Duodenal mucosa (tissue), 2 donors: ENCODE measurements around the gene SLC22A7.

Experiments
- H3K27ac ChIP-seq: one replicate; pipeline ENCODE4 v1.7.0; 2013; ENCODE audit warnings: low read depth, low read length
- H3K27me3 ChIP-seq, 2 donors: one replicate each; pipeline ENCODE4 v1.7.0; 2013; ENCODE audit warnings: low read length in 2 of 2, control low read depth in 1 of 2; ENCODE audit not compliant: insufficient read depth in 2 of 2, control insufficient read depth in 1 of 2
- H3K36me3 ChIP-seq, 2 donors: one replicate each; pipeline ENCODE4 v1.7.0; 2013; ENCODE audit warnings: low read length in 2 of 2, control low read depth in 1 of 2; ENCODE audit not compliant: insufficient read depth in 2 of 2, control insufficient read depth in 1 of 2
- H3K4me1 ChIP-seq, 2 donors: one replicate each; pipeline ENCODE4 v1.7.0; 2013; ENCODE audit warnings: low read length in 2 of 2, control low read depth in 1 of 2; ENCODE audit not compliant: insufficient read depth in 2 of 2, control insufficient read depth in 1 of 2
- H3K4me3 ChIP-seq, 2 donors: one replicate each; pipeline ENCODE4 v1.7.0; 2013; ENCODE audit warnings: low read length in 2 of 2, low read depth in 1 of 2
- H3K9ac ChIP-seq, 2 donors: one replicate each; pipeline ENCODE4 v1.7.0; 2013; ENCODE audit warnings: low read length in 2 of 2, low read depth in 1 of 2
- H3K9me3 ChIP-seq, 2 donors: one replicate each; pipeline ENCODE4 v1.7.0; 2013; ENCODE audit warnings: low read length in 2 of 2, control low read depth in 1 of 2; ENCODE audit not compliant: control insufficient read depth in 1 of 2

The SLC22A7 gene

DNA sequence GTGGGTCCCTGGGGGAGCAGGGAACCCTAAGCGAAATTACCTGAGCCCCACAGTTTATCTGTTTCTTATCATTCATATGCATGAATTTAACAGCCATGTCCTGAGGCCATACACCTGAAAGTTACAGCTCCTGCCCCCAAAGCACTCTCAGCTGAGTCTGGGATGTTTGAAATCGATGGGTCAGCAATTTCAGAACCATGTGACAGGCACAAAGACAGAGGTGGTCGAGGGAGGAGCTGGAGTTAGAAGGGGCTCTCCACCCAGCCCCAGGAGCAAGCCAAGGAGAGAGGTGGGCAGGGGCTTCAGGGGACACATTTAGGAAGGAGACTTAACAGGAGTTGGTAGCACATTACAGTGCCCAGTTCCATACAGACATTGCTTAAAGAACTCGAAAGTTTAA, 39.9 kb upstream of the SLC22A7 start:
- H3K27me3 ChIP-seq = peaks cover 0 to 3% of the 10 kb centered on the region in 2 donors
- H3K4me3 ChIP-seq = no peak overlapping the region
- H3K9ac ChIP-seq = no peak overlapping the region
- H3K4me1 ChIP-seq = peaks cover 0 to 3% of the 10 kb centered on the region in 2 donors
- no peaks in the 10 kb centered on the region for H3K9me3 ChIP-seq
- no peak overlapping the region for H3K27ac ChIP-seq
- no peaks in the 10 kb centered on the region for H3K36me3 ChIP-seq

DNA sequence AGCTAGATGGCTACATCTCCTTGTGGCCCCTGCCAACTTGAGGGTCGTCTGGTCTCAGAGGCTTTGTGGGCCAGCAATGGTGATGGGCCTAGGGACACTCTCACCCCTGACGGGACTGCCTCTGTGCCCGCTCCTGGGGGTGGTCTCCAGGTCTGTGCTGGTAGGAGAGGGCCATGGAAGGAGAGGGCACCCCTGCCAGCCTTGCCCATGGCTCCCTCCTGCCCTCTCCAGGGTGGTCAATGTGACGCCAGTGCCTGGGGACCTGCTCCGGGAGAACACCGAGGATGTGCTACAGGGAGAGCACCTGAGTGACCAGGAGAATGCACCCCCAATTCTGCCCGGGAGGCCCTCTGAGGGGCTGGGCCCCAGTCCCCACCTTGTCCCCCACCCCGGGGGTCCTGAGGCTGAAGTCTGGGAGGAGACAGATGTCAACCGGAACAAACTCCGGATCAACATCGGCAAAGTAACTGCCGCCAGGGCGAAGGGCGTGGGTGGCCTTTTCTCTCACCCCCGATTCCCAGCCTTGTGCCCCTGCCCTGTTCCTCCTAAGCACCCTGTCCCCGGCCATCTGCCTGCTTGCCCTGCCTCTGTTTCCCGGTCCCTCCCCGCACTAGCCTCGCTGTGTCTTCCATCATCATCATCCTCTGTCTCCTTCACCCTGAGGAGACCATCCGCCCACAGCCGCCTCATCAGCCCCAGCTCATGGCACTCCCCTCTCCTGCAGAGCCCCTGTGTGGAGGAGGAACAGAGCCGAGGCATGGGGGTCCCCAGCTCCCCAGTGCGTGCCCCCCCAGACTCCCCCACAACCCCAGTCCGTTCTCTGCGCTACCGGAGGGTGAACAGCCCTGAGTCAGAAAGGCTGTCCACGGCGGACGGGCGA, 39.0 kb upstream of the SLC22A7 start:
- Histone ChIP-seq H3K9ac (no peak overlapping the region), H3K4me1 (peaks cover 3% of the 10 kb centered on the region in 2 donors), H3K27ac (no peak overlapping the region), H3K36me3 (no peaks in the 10 kb centered on the region), H3K4me3 (no peak overlapping the region), H3K27me3 (no peaks in the 10 kb centered on the region), H3K9me3 (no peaks in the 10 kb centered on the region)

DNA sequence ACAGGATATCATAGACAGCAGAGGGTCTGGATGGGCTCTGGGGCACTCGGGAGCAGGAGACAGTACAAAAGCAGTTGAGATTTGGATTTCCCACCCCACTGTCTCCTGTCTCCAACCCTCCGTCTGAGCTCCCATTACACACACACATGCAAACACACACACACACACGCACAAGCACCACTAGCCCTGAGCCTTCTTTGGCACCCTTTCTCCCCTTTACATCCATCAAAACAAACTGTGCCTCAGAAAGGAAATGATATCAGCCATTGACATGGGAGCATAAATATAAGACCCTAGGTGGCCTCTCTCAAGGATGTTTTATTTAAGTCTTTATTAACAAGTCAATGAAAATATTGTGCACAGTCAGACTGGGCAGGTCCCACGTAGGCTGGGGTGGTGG, 37.3 kb upstream of the SLC22A7 start:
- H3K9me3 ChIP-seq = no peaks in the 10 kb centered on the region
- H3K27ac ChIP-seq = no peak overlapping the region
- H3K4me3 ChIP-seq = no peak overlapping the region
- peaks cover 3% of the 10 kb centered on the region in 2 donors for H3K4me1 ChIP-seq
- no peak overlapping the region for H3K9ac ChIP-seq
- H3K27me3 ChIP-seq = no peaks in the 10 kb centered on the region
- H3K36me3 ChIP-seq = no peaks in the 10 kb centered on the region

DNA sequence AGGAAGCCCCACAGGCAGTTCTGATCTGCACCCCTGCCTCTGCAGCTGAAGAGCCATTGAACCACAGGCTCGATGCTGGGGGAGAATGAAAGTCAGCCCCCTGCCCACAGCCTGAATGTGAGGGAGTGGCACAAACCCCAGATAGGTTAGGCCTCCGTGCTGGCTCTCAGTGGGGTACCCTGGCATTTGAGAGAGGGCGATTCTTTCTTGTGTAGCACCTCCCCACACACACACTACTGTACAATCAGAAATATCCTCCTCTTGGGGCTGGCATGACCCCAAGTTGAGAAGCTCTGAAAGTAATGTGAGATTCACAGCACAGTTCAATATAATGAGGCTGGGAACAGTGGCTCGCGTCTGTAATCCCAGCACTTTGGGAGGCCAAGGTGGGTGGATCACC, 36.9 kb upstream of the SLC22A7 start:
- Histone ChIP-seq H3K27me3 (no peaks in the 10 kb centered on the region), H3K4me3 (no peak overlapping the region), H3K4me1 (peaks cover 3% of the 10 kb centered on the region in 2 donors), H3K9ac (no peak overlapping the region), H3K27ac (no peak overlapping the region), H3K36me3 (no peaks in the 10 kb centered on the region), H3K9me3 (no peaks in the 10 kb centered on the region)

DNA sequence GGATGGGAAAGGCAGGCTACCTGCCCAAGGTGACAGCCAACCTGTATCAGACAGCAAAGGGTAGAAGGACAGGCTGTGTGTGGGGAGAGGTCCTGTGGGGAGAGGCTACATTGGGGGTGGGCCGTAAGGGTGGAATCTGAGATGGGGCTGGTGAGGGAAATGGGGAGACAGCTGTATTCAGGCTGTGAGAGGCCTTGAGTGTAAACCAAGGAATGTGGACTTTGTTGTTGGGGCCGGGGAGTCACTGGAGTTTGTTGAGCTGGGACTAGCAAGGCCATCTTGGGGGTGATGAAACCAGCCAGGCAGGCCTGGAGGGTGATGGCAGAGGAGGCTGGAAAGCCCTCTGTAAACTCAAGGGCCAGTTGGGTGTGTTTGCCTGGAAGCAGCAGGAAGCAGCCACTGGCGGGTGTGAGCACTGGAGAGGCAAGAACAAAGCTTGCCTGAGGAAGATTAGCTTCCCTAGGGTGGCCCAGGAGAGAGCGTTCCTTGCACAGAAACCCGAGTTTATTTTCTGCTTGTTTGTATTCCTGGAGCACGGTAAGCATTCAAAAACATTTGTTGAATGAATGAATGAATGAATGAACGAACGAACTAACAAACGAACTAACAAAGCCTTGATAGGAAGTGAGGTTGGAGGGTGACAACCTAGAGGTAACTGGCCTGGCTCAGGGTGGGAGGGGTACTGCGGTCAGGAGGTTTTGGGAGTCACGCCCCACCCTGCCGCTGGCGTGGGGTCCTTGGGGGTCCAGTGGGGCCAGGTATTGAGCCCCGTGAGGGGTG, 35.9 kb upstream of the SLC22A7 start:
- Histone ChIP-seq H3K4me1 (peaks cover 5 to 7% of the 10 kb centered on the region in 2 donors), H3K36me3 (no peaks in the 10 kb centered on the region), H3K9me3 (no peaks in the 10 kb centered on the region), H3K27me3 (no peaks in the 10 kb centered on the region), H3K9ac (no peak overlapping the region), H3K27ac (no peak overlapping the region), H3K4me3 (no peak overlapping the region)

DNA sequence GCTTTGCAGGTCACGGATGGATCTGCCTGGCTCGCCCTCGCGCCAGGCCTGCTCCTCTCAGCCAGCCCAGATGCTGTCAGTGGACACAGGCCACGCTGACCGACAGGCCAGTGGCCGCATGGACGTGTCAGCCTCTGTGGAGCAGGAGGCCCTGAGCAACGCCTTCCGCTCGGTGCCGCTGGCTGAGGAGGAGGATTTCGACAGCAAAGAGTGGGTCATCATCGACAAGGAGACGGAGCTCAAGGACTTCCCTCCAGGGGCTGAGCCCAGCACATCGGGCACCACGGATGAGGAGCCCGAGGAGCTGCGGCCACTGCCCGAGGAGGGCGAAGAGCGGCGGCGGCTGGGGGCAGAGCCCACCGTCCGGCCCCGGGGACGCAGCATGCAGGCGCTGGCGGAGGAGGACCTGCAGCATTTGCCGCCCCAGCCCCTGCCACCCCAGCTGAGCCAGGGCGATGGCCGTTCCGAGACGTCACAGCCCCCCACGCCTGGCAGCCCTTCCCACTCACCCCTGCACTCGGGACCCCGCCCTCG, 35.2 kb upstream of the SLC22A7 start:
- Histone ChIP-seq H3K36me3 (no peaks in the 10 kb centered on the region), H3K4me3 (no peak overlapping the region), H3K27me3 (no peaks in the 10 kb centered on the region), H3K27ac (no peak overlapping the region), H3K4me1 (peaks cover 11 to 14% of the 10 kb centered on the region in 2 donors), H3K9ac (peak overlapping the region in 1 of 2 donors; percentile 9), H3K9me3 (no peaks in the 10 kb centered on the region)

DNA sequence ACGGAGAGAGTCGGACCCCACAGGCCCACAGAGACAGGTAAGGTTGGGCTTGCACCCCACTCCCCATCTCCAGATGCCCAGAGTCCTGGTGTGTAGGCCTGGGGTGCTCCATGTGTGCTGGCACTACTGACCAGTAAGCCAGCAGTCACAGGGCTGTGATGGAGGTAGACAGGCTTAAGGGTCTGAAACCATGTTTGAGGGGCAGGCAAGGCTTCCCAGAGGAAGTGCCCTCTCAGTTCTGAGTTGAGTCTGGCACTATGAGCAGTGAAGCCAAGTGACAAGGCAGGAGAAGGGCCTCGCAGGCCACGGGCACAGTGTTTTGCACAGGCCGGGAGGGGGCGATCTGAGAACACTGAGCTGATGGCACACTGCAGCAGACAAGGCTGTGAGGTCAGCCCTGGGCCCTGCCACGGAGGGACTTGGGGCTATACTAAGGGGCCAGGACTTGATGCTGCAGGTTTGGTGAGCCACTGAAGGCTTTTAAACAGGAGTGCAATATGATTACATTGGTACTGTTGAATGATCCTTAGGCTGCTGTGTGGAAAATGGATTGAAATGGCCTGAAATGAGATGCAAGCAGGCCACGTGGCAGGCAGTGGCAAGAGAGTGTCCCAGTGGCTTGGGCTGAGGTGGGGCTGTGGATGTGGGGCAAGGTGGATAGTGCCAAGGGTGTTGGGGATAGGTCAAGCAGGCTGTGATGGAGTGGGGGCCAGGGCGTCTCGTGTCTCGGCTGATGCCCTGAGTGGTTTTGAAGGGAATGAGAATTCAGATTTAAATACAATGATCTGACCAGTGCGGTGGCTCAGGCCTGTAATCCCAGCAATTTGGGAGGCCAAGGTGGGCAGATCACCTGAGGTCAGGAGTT, 34.5 kb upstream of the SLC22A7 start:
- no peaks in the 10 kb centered on the region for H3K9me3 ChIP-seq
- no peaks in the 10 kb centered on the region for H3K36me3 ChIP-seq
- H3K4me1 ChIP-seq = peaks cover 18 to 21% of the 10 kb centered on the region in 2 donors
- H3K9ac ChIP-seq = peak overlapping the region in 1 of 2 donors; percentile 9
- H3K27ac ChIP-seq = no peak overlapping the region
- no peaks in the 10 kb centered on the region for H3K27me3 ChIP-seq
- no peak overlapping the region for H3K4me3 ChIP-seq

DNA sequence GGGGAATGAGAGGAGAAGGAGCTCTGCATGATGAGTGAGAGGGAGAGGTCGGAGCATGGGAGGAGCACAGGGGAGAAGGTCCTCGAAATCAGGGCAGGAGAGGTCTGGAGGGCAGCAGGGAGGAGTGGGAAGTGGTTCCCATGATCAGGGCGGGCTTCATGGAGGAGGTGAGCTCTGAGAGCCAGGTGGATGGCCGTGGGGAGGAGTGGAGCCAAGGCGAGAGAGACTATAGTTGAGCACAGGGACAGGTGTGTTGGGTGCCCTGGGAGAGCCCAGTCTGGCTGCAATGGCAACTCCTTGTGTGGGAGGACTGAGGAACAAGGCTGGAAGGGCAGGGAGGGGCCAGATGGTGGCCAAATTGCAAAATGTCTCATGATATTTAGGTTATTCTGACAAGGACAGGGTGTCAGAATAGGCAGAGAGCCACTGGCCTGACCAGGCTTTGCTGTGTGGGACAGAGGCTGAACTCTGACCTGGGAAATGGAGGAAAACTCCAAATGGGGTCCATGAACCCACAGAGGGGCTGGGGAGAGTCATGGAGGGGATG, 33.4 kb upstream of the SLC22A7 start:
- no peak overlapping the region for H3K9ac ChIP-seq
- no peaks in the 10 kb centered on the region for H3K9me3 ChIP-seq
- H3K27ac ChIP-seq = no peak overlapping the region
- peaks cover 0 to 3% of the 10 kb centered on the region in 2 donors for H3K27me3 ChIP-seq
- H3K36me3 ChIP-seq = no peaks in the 10 kb centered on the region
- H3K4me1 ChIP-seq = peaks cover 26 to 32% of the 10 kb centered on the region in 2 donors
- no peak overlapping the region for H3K4me3 ChIP-seq

DNA sequence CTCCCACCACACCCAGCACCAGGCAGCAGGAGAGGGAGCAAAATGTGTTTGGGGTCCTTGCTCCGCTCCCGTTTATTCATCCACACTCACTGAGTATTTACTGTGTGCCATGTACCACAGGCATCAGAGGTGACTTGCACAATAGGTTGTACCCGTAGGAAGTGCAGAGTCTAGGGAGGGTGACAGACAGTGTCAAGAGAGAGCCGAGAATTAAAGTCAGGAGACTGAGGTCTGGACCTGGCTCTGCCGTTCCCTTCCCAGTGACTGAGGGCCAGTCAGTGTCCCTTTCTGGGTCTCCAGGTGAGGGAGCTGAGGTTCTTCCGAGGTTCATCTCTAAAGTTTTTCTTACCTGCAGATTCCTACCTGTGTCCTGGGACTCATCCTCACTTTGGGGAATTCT, 32.5 kb upstream of the SLC22A7 start:
- no peak overlapping the region for H3K9ac ChIP-seq
- H3K9me3 ChIP-seq = no peaks in the 10 kb centered on the region
- no peak overlapping the region for H3K27ac ChIP-seq
- H3K4me3 ChIP-seq = no peak overlapping the region
- H3K4me1 ChIP-seq = peaks cover 35 to 38% of the 10 kb centered on the region in 2 donors
- H3K27me3 ChIP-seq = peaks cover 0 to 3% of the 10 kb centered on the region in 2 donors
- no peaks in the 10 kb centered on the region for H3K36me3 ChIP-seq
